ENCODE data around the gene C1orf21.

C1orf21 gene

DNA sequence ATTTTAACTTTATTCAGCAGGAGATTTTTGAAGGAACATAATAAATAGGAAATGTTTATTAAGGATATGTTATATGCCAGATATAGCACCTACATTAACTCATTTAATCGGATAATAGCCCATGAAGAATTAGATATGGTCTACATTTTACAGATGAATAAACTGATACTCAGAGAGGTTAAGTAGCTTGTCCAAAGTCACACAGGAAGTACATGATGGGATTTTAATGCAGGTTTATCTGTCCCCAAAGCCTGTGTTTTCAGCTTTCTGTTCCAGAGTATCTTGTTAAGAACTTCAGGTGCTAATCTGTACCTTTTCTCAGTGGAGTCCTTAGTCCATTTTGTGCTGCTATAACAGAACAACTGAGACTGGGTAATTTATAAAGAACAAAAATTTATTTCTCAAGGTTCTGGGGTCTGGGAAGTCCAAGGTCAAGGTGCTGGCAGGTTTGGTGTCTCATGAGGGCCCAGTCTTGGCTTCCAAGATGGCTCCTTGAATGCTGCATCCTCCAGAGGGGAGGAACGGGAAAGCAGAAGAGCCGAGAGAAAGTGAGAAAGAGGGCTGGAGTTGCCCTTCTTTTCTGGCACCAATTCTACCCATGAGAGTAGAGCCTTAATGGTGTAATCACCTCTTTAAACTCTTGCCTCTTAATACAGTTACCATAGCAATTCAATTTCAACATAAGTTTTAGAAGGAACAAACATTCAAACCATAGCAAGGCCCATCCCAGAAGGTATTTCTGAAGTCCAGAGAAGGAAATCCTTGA is 17.3 kb downstream of the C1orf21 start:
- no peak for ATAC-seq
- no peak for TF ChIP-seq ARNTL (CRISPR knock-in tag; IDR thresholded peaks at IDR 0.05; ENCODE audit: borderline replicate concordance, low read depth)
- TF ChIP-seq ISL1 (CRISPR knock-in tag; IDR thresholded peaks at IDR 0.05): no peak
- no peak for TF ChIP-seq ZFP30 (CRISPR knock-in tag; IDR thresholded peaks at IDR 0.05)
- no peak for TF ChIP-seq ZNF565 (CRISPR knock-in tag; conservative IDR thresholded peaks at IDR 0.05; ENCODE audit: low read depth)
- no peak for TF ChIP-seq TCF4 (CRISPR knock-in tag; IDR thresholded peaks at IDR 0.05; ENCODE audit: borderline replicate concordance)
- no peak for TF ChIP-seq TOX (CRISPR knock-in tag; IDR thresholded peaks at IDR 0.05; ENCODE audit: borderline replicate concordance)
- TF ChIP-seq, protein P1, sequence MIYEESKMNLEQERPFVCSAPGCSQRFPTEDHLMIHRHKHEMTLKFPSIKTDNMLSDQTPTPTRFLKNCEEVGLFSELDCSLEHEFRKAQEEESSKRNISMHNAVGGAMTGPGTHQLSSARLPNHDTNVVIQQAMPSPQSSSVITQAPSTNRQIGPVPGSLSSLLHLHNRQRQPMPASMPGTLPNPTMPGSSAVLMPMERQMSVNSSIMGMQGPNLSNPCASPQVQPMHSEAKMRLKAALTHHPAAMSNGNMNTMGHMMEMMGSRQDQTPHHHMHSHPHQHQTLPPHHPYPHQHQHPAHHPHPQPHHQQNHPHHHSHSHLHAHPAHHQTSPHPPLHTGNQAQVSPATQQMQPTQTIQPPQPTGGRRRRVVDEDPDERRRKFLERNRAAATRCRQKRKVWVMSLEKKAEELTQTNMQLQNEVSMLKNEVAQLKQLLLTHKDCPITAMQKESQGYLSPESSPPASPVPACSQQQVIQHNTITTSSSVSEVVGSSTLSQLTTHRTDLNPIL (CRISPR knock-in tag; IDR thresholded peaks at IDR 0.05; ENCODE audit: low read depth): no peak
- TF ChIP-seq RARB (CRISPR knock-in tag; IDR thresholded peaks at IDR 0.05): no peak

DNA sequence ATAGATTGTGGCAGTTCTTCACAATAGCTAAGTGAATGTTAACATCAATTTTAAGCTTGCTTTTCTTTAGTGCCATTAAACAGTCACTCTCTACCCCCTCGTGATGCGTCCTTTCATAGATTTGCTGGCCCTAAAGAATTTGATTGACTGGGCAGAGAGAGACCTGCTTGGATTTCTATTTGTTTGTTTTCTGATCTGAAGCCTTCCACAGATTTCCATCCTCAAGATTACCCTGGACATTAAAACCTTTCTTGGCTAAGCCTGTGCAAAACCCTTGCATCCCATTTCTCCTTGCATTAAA is 17.8 kb downstream of the C1orf21 start:
- no peak for ATAC-seq
- TF ChIP-seq, protein P2, sequence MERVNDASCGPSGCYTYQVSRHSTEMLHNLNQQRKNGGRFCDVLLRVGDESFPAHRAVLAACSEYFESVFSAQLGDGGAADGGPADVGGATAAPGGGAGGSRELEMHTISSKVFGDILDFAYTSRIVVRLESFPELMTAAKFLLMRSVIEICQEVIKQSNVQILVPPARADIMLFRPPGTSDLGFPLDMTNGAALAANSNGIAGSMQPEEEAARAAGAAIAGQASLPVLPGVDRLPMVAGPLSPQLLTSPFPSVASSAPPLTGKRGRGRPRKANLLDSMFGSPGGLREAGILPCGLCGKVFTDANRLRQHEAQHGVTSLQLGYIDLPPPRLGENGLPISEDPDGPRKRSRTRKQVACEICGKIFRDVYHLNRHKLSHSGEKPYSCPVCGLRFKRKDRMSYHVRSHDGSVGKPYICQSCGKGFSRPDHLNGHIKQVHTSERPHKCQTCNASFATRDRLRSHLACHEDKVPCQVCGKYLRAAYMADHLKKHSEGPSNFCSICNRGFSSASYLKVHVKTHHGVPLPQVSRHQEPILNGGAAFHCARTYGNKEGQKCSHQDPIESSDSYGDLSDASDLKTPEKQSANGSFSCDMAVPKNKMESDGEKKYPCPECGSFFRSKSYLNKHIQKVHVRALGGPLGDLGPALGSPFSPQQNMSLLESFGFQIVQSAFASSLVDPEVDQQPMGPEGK (CRISPR knock-in tag; IDR thresholded peaks at IDR 0.05; ENCODE audit: borderline replicate concordance): no peak
- no peak for TF ChIP-seq ZFP3 (CRISPR knock-in tag; IDR thresholded peaks at IDR 0.05)

DNA sequence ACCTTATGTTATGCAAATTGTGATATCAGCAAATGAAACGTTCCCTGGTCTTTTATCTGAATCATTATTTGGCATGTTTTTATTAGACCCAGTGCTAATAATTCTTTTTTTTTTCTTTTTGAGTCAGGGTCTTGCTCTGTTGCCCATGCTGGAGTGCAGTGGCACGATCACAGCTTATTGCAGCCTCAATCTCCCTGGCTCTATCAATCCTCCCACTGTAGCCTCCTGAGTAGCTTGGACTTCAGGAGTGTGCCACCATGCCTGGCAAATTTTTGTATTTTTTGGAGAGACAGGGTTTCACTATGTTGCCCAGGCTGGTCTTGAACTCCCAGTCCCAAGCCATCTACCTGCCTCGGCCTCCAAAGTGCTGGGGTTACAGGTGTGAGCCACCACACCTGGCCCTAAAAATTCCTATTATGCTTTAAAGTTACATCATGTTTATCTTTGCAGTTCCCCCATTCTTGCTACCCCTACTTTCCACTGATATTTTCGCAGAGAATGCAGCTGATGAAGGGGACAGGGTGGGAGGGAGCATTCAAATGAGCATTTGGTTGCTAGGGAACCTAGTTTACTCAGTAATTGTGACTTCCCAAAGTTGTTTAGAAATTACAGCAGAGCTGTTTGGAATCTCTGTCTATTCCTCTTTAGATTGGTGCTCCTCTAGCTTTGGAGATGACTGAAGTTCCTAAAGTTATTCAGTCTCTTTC is 18.4 kb downstream of the C1orf21 start:
- no peak for TF ChIP-seq ARNTL (CRISPR knock-in tag; IDR thresholded peaks at IDR 0.05; ENCODE audit: borderline replicate concordance, low read depth)
- TF ChIP-seq OSR1 (CRISPR knock-in tag; IDR thresholded peaks at IDR 0.05): no peak
- TF ChIP-seq PPARA (CRISPR knock-in tag; IDR thresholded peaks at IDR 0.05; ENCODE audit: borderline replicate concordance): no peak
- no peak for TF ChIP-seq GLIS3 (CRISPR knock-in tag; IDR thresholded peaks at IDR 0.05)
- no peak for TF ChIP-seq ZFP30 (CRISPR knock-in tag; IDR thresholded peaks at IDR 0.05)
- TF ChIP-seq, protein P3, sequence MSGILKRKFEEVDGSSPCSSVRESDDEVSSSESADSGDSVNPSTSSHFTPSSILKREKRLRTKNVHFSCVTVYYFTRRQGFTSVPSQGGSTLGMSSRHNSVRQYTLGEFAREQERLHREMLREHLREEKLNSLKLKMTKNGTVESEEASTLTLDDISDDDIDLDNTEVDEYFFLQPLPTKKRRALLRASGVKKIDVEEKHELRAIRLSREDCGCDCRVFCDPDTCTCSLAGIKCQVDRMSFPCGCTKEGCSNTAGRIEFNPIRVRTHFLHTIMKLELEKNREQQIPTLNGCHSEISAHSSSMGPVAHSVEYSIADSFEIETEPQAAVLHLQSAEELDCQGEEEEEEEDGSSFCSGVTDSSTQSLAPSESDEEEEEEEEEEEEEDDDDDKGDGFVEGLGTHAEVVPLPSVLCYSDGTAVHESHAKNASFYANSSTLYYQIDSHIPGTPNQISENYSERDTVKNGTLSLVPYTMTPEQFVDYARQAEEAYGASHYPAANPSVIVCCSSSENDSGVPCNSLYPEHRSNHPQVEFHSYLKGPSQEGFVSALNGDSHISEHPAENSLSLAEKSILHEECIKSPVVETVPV (CRISPR knock-in tag; IDR thresholded peaks at IDR 0.05): no peak
- TF ChIP-seq, protein P2 (CRISPR knock-in tag; IDR thresholded peaks at IDR 0.05; ENCODE audit: borderline replicate concordance): no peak
- no peak for TF ChIP-seq ZC3H10 (CRISPR knock-in tag; IDR thresholded peaks at IDR 0.05)
- TF ChIP-seq SNAI2 (CRISPR knock-in tag; IDR thresholded peaks at IDR 0.05): no peak
- no peak for TF ChIP-seq ZNF70 (CRISPR knock-in tag; IDR thresholded peaks at IDR 0.05)
- TF ChIP-seq, protein P1 (CRISPR knock-in tag; IDR thresholded peaks at IDR 0.05; ENCODE audit: low read depth): no peak
- TF ChIP-seq ZNF565 (CRISPR knock-in tag; conservative IDR thresholded peaks at IDR 0.05; ENCODE audit: low read depth): no peak
- no peak for TF ChIP-seq ISL1 (CRISPR knock-in tag; IDR thresholded peaks at IDR 0.05)
- no peak for TF ChIP-seq TCF4 (CRISPR knock-in tag; IDR thresholded peaks at IDR 0.05; ENCODE audit: borderline replicate concordance)
- TF ChIP-seq ESRRG (CRISPR knock-in tag; IDR thresholded peaks at IDR 0.05): no peak
- peak; percentile 43; the same call in 2 of the 3 replicates for ATAC-seq

DNA sequence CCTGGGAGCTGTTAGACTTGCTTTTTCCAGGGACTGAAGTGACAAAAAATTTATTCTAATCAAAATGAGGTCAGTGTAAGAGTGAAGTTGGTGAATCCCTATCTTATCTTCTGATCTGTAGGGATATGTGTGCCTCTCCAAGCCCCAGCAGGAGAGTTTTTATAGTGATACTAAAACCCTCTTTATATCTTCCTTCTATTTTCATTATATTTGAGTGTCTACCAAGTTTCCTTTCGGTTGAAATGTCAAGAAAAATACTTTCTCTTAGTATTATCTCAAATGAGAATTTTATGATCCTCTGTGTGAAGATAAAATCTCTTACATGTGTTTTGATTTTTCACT is 18.9 kb downstream of the C1orf21 start:
- no peak for ATAC-seq
- TF ChIP-seq TOX (CRISPR knock-in tag; IDR thresholded peaks at IDR 0.05; ENCODE audit: borderline replicate concordance) (no peak), ZC3H10 (CRISPR knock-in tag; IDR thresholded peaks at IDR 0.05) (no peak), ESRRG (CRISPR knock-in tag; IDR thresholded peaks at IDR 0.05) (no peak), ARNTL (CRISPR knock-in tag; IDR thresholded peaks at IDR 0.05; ENCODE audit: borderline replicate concordance, low read depth) (no peak), TCF4 (CRISPR knock-in tag; IDR thresholded peaks at IDR 0.05; ENCODE audit: borderline replicate concordance) (no peak), ZNF565 (CRISPR knock-in tag; conservative IDR thresholded peaks at IDR 0.05; ENCODE audit: low read depth) (no peak), ZNF70 (CRISPR knock-in tag; IDR thresholded peaks at IDR 0.05) (no peak), BACH2 (CRISPR knock-in tag; IDR thresholded peaks at IDR 0.05; ENCODE audit: borderline replicate concordance) (no peak), CSDC2 (CRISPR knock-in tag; IDR thresholded peaks at IDR 0.05) (no peak), ISL1 (CRISPR knock-in tag; IDR thresholded peaks at IDR 0.05) (no peak), OSR1 (CRISPR knock-in tag; IDR thresholded peaks at IDR 0.05) (no peak), RARB (CRISPR knock-in tag; IDR thresholded peaks at IDR 0.05) (no peak)
- TF ChIP-seq, protein P1 (CRISPR knock-in tag; IDR thresholded peaks at IDR 0.05; ENCODE audit: low read depth): no peak
- TF ChIP-seq, protein P3 (CRISPR knock-in tag; IDR thresholded peaks at IDR 0.05): no peak
